ENCODE results near the gene TEPSIN.

- TF ChIP-seq POLR2A (IDR thresholded peaks at IDR 0.05) (peak in 3 of 4 donors; percentile 51 to 80 (median 69)), CTCF (IDR thresholded peaks at IDR 0.05) (peak in 4 of 6 experiments; percentile 20 to 34 (median 25)), POLR2AphosphoS5 (IDR thresholded peaks at IDR 0.05) (peak; percentile 73 to 78), EP300 (IDR thresholded peaks at IDR 0.05) (no peak)
These were observed at the start of gene TEPSIN, which contains the start of gene NDUFAF8 for GRCh38 chr17:81238815-81239713.

Measured in upper lobe of left lung (tissue), 4 donors.